HG02763 (cell line): Measurements from ENCODE around the gene FARS2.
"Not testable (repeated sequence)": the region's sequence is repeated elsewhere in the genome, so short reads cannot be mapped to it uniquely, and the experiment has no call there.

Experiments
- ATAC-seq: cut with Tn5 transposase; IDR thresholded peaks from one replicate; pipeline ENCODE4 v1.9.1; 2021; ENCODE audit warnings: mild to moderate bottlenecking, moderate library complexity; ENCODE audit not compliant: unreplicated experiment

Gene FARS2

DNA sequence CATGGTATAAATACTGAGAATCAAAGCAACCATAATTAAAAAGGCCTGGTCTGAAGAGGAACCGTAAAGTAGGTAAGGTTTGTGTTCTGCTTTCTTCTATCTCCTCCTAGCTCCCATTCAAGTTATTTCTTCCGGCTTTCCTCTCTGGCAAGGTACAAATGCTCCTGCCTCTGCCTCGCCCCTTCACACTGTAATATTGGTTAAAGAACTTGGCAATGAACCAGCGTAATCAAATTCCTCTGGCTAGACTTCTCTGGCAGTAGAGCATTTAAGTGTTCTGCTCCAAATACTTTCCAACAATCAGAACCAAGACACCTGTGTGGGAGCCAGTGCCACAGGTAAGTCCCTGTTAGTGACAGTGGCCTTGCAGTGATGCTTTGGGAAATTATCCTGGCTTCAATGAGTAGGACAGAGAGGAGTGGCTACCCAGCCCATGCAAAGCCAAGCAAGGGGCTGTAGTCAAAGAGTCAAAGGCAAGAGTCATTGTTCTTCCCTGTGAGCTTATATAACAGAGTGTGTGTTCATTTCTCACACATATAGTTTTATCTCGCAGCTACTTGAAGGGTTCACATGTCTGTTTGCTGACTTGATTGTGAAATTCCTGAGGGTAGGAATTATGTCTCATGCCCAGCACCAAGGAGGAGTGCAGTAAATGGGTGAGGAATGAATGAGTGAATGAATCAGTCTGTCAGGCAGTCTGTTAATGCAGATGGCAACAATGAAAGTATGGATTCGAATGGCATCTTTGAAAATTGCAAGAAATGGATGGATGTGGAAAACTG is 416.1 kb downstream of the FARS2 start:
- no peak for ATAC-seq

DNA sequence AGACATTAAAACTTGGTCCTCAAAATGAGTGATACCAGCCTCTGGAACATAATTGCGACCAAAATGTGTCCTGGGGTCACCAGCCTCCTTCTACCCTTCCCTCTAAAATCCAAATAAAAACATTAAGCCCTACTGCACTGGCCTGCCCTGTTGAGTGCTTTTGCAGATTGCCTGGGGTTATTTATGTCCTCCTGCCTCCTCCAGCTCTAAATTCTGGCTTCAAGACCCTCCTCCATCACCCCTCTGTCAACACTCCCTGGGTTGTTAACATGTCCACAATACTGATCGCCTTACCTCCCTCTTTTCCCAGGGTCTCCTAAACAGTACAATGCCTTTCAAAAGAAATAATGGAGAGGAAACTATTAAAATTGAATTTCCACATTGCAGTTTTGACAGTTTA is 418.0 kb downstream of the FARS2 start:
- ATAC-seq: no peak

DNA sequence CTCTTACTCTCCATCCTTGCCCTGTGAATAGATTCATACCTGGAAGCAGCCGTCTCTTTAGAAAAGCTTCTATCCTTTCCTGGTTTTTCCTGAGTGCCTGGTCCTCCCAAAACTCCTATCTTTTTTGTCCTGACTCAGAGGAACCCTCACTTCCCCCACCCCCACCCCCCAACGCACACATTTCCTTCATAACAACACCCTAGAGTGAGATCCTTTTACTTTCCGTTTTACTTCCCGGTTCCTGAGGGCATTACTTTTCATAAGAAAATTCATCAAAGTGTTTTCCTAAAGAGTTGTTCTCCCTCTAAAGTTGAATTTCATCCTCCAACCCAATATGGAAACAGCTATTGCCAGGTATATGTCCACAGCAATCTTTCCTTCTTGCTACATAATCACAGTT is 418.4 kb downstream of the FARS2 start:
- ATAC-seq: no peak

DNA sequence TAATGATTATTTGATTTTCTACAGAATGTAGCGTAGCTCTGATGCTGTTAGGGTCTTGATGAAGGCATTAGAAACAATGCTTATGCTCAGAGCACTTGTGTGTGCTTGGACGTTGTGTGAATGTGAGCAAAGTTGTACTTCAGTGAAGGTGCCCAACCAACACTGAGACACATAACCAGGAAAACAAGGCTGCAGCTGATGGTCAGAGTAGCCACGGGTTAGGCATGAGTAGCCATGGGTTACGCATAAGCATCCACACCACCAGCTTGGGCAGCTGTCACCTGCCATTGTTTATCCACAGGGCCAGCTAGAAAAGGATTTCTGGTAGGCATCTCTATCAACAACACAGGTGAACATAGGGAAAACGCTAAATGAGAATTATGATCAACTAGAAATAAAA is 418.8 kb downstream of the FARS2 start:
- no peak for ATAC-seq

GRCh38 chr6:5681480-5681879 is 420.2 kb downstream of the FARS2 start:
- no peak for ATAC-seq

GRCh38 chr6:5682530-5682929 is 421.2 kb downstream of the FARS2 start:
- no peak for ATAC-seq

- not testable (repeated sequence) for ATAC-seq
These were observed 422.4 kb downstream of the FARS2 start for GRCh38 chr6:5683747-5684146.

DNA sequence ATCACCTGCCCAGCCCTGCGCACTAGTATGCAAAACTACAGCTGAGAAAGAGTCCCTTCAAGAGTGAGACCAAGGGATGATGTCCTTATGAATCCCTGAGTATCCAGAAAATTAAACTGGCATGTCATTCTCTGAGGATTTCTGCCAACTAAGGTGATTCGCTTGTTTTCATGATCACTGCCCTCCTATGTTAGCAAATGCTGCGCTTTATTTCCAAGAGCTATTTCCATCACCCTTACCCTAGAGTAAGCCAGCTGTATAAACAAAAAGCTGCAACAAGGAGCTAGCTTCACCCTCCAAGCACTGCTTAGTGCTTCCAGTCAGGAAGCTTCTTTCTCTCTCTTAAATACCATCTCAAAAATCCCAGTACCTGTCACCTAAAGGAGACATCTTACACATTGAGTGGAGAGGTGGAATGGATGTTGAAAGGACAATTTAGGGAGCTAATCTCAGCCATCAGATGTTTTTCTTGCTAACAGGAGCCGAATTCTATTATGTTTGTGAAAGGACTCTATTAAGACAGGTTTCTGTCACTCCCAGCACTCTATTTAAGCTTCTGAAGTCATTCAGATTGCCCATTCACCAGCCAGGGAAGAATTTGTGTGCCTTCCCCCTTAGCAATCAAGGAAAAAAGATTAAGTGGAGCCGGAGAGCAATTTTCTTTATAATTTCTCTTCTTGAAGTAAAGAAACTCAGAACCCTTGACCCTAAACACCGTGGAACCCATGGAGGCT is 423.2 kb downstream of the FARS2 start:
- no peak for ATAC-seq

DNA sequence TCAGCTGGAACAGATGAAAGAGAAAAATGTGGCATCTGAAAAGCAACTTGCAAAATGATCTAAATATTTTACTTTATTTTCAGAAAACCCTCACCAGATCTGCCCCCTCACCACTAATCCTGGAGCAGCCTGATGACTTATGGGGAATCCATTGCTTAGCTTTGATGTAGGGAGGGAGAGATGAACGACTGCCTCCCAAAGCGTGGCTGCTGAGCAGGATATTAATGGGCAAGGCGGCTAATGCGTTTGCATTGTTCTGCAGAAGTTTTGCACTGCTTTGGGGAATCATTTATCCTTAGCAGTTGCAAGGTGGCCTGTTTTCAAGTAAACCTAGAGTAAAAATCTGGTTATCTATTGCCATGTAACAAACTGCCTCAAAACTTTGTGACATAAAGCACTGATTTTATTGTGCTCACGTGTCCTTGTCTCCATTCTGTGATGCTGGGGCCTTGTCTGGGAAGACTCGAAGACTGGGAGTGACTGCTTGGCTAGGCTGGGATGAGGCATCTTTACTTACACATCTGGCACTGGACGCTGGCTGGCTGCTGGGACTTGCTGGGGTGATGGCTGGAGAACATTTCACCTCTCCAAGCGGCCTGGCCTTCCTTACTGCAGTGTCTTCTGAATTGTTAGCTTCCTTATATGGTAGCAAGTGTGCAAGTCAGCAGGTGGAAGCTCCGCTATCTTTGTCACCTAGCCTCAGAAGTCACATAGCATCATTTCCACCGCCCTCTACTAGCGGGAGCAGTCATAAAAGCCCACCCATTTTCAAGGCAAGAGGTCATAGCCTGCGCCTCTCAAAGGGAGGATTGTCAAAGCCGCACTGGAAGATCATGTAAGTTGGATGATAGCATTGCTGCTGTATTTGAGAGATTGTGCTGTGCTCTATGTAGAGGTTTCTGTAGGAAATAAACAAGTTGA is 432.2 kb downstream of the FARS2 start:
- ATAC-seq: no peak

- ATAC-seq: no peak
These were observed 434.2 kb downstream of the FARS2 start for GRCh38 chr6:5695260-5696245.

GRCh38 chr6:5697508-5697907 is 436.2 kb downstream of the FARS2 start:
- no peak for ATAC-seq

DNA sequence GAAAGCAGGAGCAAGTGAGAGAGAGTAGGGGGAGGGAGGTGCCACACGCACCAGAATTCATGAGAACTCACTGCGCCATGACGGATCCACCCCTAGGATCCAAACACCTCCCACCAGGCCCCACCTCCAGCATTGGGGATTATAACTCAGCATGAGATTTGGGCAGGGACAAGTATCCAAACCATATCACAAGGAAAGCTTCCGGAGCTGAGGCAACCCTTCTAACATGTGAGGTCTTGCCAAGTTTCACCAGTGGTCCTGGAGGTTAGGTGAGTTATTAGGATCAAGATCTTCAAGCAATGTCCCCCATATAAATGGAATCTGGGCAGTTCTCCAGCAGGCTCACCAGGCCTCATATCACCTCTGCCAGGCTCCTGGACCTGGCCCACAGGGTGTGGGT is 437.0 kb downstream of the FARS2 start:
- no peak for ATAC-seq

GRCh38 chr6:5699064-5699463 is 437.8 kb downstream of the FARS2 start:
- not testable (repeated sequence) for ATAC-seq

GRCh38 chr6:5701174-5701573 is 439.9 kb downstream of the FARS2 start:
- ATAC-seq: no peak

DNA sequence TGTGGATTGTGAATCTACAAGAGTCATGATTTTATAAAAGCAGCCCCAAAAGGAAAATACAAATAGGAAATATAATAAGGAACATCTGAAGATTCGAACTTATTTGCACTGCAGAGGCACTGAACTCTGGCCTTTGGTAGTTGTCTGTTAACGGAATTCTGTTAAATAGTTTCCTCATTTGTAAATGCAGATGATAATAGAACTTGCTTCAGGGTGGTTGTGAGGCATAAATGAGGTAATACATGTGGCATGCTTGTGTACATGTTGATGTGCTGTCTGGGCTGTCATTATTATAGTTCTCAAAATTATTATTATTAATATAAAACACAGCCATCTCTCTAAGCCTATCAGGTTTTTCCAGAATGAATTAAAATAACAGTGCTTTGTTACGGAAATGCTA is 443.4 kb downstream of the FARS2 start:
- no peak for ATAC-seq

DNA sequence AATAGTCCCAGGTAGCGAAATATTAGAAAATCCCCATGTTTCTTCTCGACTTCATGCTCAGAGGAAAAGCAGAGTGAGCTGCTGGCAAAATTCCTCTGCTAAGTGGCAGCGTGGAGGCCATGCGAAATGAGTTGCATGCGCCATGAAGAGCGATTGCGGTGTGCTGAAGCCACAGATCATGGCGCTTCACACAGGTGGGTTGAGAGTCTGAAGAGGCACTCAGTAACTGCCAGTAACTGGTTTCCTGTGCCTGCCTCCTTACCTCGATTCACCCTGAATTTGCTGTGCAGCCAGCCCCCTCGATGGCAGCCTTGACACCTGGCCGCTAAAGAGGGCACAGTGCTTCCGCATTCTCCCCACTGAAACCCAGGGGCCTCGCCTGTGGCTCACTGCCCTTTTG is 443.9 kb downstream of the FARS2 start:
- ATAC-seq: no peak

GRCh38 chr6:5706124-5707033 is 445.1 kb downstream of the FARS2 start:
- no peak for ATAC-seq

- ATAC-seq: no peak
These were observed 446.1 kb downstream of the FARS2 start for GRCh38 chr6:5707281-5708045.
